IPS-15b (cell line): Measurements from ENCODE around the gene HDAC1.

Experiments used
- H3K27me3 ChIP-seq: one replicate; pipeline ENCODE4 v1.6.1; 2013; ENCODE audit warnings: low read length; ENCODE audit not compliant: control insufficient read depth, insufficient read depth
- H3K36me3 ChIP-seq: one replicate; pipeline ENCODE4 v1.6.1; 2013; ENCODE audit warnings: low read length; ENCODE audit not compliant: control insufficient read depth, insufficient read depth
- H3K4me1 ChIP-seq: one replicate; pipeline ENCODE4 v1.6.1; 2013; ENCODE audit warnings: mild to moderate bottlenecking, low read length; ENCODE audit not compliant: control insufficient read depth, insufficient read depth
- H3K4me3 ChIP-seq: one replicate; pipeline ENCODE4 v1.5.1; 2013; ENCODE audit warnings: low read depth, low read length
- H3K9ac ChIP-seq: one replicate; pipeline ENCODE4 v1.6.1; 2013; ENCODE audit warnings: low read depth, mild to moderate bottlenecking, low read length
- H3K9me3 ChIP-seq: one replicate; pipeline ENCODE4 v1.6.1; 2013; ENCODE audit warnings: mild to moderate bottlenecking, low read length; ENCODE audit not compliant: control insufficient read depth, insufficient read depth

The HDAC1 gene

DNA sequence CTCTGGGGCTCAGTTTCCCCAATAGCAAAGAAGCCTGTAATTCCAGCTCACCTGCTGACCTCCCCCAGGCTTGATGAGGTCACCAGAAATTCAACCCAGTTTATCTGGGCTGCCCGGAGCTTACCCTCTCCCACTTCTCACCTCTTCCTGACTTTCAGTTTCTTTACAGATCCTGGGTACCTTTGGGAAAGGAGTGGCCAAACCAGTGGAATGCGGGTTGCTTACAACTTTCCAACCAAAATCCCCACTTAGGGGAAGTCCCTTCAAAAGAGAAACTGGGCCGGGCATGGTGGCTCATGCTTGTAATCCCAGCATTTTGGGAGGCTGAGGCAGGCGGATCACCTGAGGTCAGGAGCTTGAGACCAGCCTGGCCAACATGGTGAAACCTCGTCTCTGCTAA lies 50.1 kb downstream of the HDAC1 start:
- no peak overlapping the region for H3K4me3 ChIP-seq
- H3K27me3 ChIP-seq = peaks cover 5% of the 10 kb centered on the region
- H3K9ac ChIP-seq = no peak overlapping the region
- H3K9me3 ChIP-seq = no peaks in the 10 kb centered on the region
- H3K36me3 ChIP-seq = no peaks in the 10 kb centered on the region
- peaks cover 8% of the 10 kb centered on the region for H3K4me1 ChIP-seq

DNA sequence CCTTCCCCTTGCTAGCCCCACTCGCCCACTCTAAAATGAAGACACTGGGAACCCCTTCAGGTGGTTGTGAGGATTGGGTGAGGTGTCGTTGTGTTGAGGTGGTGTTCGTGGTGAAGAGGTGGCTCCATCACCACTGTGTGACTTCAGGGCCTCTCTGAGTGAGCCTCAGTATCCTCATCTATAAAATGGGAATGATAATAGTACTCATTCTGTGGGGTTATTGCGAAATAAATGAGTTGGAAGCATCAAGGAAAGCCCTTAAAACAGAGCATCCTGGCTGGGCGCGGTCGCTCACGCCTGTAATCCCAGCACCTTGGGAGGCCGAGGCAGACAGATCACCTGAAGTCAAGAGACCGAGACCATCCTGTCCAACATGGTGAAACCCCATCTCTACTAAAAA lies 50.8 kb downstream of the HDAC1 start:
- Histone ChIP-seq H3K27me3 (peaks cover 5% of the 10 kb centered on the region), H3K36me3 (no peaks in the 10 kb centered on the region), H3K9me3 (no peaks in the 10 kb centered on the region), H3K4me3 (no peak overlapping the region), H3K4me1 (peaks cover 7% of the 10 kb centered on the region), H3K9ac (no peak overlapping the region)

DNA sequence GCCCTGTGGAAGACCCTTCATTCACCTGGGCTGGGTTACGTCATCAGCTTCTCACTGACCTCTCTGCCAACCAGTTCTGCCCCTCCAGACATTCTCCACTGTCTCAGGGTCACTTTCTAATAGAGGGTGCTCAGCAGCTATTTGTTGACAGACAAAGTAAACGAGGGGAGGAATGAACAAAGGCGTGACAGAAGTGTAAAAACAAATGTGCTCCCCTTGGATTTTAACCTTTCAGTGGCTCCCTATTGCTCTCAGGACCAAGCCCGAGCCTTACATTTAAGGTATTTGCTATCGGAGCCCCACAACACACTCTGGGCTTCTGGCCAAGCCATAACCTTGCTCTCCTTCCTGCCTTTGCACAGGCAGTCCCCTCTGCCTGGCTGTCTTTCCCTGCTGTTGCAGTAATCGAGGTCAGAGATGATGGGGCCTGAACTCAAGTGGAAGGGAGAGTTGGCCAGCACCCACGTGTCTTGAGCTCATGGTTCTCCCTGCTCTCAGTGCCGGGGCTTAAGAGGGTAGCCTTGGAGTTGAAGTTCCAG lies 53.5 kb downstream of the HDAC1 start:
- peaks cover 16% of the 10 kb centered on the region for H3K27me3 ChIP-seq
- H3K4me3 ChIP-seq = no peak overlapping the region
- peaks cover under 1% of the 10 kb centered on the region for H3K9me3 ChIP-seq
- H3K36me3 ChIP-seq = no peaks in the 10 kb centered on the region
- H3K4me1 ChIP-seq = peaks cover 2% of the 10 kb centered on the region
- H3K9ac ChIP-seq = no peak overlapping the region

DNA sequence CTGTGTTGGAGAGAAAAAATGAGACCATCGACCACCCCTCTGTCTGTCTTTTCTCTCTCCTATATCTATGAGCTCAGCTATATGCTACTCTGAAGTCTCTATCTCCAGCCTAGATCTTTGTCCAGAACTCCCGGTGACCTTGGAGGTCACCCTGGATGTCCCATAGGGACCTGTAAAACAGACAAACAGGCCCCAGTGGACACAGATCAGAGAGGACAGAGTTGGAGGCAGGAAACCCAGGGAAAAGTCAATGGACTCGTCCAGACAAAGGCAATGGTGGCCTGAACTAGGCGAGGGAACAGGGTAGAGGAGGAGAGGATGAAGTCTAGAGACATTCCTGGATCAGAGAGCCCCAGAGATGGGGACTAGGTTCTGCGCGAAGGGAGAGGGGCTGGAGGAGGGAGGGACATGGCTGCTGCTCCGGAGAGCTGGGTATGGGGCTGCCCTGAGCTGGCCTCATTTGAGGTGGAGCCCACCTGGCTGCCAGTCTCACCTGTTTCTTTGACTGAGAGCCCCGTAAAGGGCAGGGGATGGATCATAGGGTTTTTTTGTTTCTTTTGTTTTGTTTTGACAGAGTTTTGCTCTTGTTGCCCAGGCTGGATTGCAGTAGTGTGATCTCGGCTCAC lies 54.8 kb downstream of the HDAC1 start:
- no peak overlapping the region for H3K4me3 ChIP-seq
- H3K27me3 ChIP-seq = peaks cover 20% of the 10 kb centered on the region
- no peaks in the 10 kb centered on the region for H3K4me1 ChIP-seq
- H3K36me3 ChIP-seq = no peaks in the 10 kb centered on the region
- peaks cover 5% of the 10 kb centered on the region for H3K9me3 ChIP-seq
- no peak overlapping the region for H3K9ac ChIP-seq

DNA sequence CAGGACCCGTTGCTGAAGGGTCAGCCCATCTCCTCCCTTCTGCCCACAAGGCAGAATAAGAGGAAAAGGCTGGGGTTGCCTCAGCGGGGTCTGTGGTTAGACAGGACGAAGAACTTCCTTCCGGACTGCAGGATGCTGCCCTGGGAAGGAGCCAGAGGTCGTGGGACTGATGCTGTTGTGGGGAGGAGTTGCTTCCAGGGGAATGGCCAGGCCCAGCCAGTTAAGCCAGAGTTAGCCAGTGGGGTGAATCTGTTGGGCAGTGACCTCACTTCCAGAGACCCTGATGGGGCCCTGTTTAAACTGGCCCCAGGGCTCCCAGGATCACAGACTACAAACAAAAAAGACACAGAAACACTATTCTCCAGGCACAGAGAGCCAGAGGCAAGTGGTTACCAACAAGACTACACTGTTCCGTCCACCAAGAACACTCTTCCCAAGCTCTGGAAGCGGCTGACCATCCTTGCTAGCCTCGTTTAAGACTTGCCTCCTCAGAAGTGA lies 57.4 kb downstream of the HDAC1 start:
- H3K36me3 ChIP-seq = no peaks in the 10 kb centered on the region
- peaks cover 8% of the 10 kb centered on the region for H3K4me1 ChIP-seq
- peaks cover 5% of the 10 kb centered on the region for H3K9me3 ChIP-seq
- peaks cover 20% of the 10 kb centered on the region for H3K27me3 ChIP-seq
- H3K4me3 ChIP-seq = no peak overlapping the region
- H3K9ac ChIP-seq = no peak overlapping the region

DNA sequence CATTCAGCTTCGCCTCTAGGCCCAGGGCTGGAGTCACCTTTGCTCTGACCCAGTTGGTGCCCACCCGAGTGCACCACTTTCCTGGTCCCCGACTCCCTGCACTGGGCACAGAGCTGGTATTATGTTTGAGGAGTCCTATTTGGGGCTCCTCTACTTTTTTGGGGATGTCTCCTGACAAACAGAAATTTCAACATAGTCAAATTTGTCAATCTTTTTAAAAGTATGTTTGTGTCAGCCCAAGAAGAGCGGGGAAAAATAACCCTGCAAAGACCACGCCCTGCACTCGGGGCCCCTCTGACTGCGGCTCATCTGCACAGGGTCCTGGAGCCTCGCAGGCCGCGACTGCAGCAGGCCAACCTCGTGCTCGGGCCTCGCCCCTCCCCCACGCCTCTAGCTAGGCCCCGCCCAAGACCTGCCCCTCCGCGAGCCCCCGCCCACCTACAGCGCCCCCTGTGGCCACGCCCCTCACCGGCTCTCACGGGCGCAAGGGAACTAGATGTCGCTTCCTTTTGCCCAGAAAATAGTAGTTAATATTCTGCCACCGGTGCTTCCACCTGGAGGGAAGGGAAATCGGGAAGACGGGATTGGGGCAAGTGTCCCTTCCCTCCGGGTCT lies 59.0 kb downstream of the HDAC1 start:
- Histone ChIP-seq H3K4me1 (peaks cover 8% of the 10 kb centered on the region), H3K9me3 (peaks cover 5% of the 10 kb centered on the region), H3K4me3 (peak overlapping the region; percentile 79), H3K36me3 (no peaks in the 10 kb centered on the region), H3K27me3 (peaks cover 15% of the 10 kb centered on the region), H3K9ac (peak overlapping the region; percentile 65)

DNA sequence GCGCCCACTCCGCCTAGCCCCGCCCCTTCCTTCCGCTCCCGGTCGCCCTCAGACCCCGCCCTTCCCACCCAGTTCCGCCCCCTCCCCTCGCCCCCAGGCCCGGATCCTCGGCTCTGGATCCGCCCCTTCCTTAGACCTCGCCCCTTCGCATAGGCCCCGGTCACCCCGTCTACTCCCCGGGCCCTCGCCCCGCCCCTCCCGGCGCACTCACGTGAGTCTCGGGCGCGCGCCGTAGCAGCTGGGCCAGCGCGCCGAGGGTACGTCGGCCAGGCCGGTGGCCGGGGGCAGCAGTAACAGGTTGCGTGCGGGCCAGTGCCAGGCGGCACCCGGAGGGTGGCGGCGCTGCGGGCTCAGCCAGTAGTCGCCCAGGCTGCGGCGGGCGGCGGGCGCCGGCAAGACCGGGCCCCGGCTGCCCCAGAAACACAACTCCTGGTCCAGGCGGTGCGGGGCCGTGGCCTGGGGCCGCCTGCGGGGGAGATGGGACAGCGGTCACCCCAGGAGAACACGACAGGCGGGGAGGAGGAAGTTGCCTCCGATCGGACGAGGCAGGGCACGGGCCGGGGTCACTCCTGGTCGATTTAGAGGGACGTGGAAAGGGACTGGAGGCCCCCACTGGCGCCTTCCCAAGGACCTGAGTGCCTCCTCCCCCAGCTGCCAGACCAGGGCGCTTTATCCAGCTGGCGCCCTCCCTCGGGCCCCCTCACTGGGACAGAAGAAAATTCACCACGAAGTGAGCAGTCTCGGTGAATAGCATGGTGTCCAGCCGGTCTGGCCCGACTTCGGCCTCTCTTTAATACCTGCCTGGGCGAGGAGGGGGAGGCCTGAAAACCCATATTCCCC lies 59.7 kb downstream of the HDAC1 start:
- Histone ChIP-seq H3K4me1 (peaks cover 8% of the 10 kb centered on the region), H3K9ac (peak overlapping the region; percentile 73), H3K4me3 (peak overlapping the region; percentile 79), H3K27me3 (peaks cover 15% of the 10 kb centered on the region), H3K9me3 (peaks cover 5% of the 10 kb centered on the region), H3K36me3 (no peaks in the 10 kb centered on the region)

DNA sequence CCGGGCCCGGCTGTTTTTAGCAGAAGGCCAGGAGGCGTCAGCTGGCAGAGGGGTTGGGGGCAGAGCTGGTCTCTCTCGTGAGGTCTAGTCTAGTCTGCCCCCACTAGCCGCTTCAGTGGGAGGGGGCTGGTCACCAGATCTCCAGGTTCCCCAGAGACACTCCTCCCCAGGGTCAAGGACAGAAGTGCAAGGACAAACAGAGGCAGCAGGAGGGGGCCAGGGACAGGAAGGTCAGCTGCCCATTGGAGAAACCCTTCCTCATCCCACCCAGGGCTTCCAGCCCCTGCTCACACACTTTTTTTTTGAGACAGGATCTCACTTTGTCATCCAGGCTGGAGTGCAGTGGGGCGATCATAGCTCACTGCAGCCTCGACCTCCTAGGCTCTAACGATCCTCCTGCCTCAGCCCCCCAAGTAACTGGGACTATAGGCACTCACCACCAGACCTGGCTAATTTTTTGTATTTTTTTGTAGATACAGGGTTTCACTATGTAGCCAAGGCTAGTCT lies 60.4 kb downstream of the HDAC1 start:
- Histone ChIP-seq H3K4me3 (peak overlapping the region; percentile 70), H3K9ac (peak overlapping the region; percentile 73), H3K4me1 (peaks cover 8% of the 10 kb centered on the region), H3K36me3 (no peaks in the 10 kb centered on the region), H3K27me3 (peaks cover 15% of the 10 kb centered on the region), H3K9me3 (peaks cover 5% of the 10 kb centered on the region)

DNA sequence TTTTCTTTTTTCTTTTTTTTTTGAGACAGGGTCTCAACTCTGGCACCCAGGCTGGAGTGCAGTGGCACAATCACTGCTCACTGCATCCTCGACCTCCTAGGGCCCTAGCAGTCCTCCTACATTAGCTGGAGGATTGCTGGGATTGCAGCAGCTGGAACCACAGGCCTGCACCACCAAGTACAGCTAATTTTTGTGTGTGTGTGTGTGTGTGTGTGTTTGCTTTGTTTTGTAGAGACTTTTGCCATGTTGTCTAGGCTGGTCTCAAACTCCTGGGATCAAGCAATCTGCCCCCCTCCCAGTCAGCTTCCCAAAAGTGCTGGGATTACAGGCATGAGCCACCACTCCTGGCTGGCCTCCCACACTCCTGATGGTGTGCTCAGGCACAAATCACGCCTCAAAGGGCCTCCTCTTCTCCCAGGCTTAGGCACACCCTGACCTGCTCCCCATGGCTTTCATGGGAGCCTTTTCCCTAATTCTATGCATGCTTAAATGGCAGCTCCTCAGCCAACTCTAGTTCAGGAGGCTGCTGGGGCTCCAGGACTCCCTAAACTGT lies 61.0 kb downstream of the HDAC1 start:
- Histone ChIP-seq H3K4me1 (peaks cover 8% of the 10 kb centered on the region), H3K9ac (no peak overlapping the region), H3K36me3 (no peaks in the 10 kb centered on the region), H3K9me3 (peaks cover 5% of the 10 kb centered on the region), H3K27me3 (peaks cover 15% of the 10 kb centered on the region), H3K4me3 (no peak overlapping the region)

DNA sequence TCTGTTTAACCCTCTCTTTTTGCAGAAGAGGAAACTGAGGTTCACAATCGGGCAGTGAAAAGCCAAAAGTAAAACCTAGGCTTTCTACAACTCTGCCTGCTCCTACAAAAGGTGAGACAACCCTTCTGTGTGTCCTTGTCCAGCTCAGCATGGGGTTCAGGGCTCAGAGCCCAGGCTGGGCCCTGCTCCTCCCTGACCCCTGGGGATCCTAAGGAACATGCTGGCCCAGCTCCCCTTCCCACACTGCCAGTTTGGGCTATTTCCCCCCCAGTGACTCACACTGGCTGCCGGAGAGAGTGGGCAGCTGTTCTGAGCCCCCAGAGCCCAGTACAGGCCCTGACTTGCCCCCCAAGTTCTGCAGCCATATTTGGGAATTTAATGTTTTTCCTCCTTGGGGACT lies 61.5 kb downstream of the HDAC1 start:
- peaks cover 20% of the 10 kb centered on the region for H3K27me3 ChIP-seq
- H3K4me3 ChIP-seq = no peak overlapping the region
- peaks cover 8% of the 10 kb centered on the region for H3K4me1 ChIP-seq
- no peaks in the 10 kb centered on the region for H3K36me3 ChIP-seq
- H3K9ac ChIP-seq = peak overlapping the region; percentile 32
- peaks cover 5% of the 10 kb centered on the region for H3K9me3 ChIP-seq

DNA sequence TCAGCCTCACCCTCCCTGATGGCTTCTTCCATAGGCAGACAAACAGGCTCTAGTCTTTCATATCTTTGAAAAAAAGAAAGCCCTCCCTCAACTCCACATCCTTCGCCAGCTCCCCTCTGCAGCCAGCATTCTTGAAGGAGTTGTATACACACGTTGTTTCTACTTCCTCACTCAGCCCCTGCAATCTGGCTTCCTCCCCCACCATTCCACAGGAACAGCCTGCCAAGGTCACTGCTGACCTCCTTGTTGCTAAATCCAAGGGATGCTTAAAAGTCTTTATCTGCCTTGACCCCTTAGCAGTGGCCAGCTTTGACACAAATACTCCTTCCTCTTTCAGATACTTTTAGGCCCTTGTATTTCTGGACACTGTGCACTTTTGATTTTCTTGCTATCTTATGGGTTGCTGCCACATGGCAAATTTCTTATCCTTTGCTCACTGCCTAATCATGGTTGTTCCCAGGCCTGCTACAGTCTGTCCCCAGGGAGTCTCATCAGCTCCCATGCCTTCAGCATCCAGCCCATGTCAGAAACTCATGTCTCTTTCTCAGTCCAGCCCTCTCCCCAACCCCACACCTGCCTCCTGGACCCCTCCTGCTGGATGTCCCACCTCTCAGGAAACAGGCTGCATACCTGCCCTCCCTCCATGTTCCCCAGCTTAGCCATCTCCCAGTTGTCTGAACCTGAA lies 62.1 kb downstream of the HDAC1 start:
- Histone ChIP-seq H3K27me3 (peaks cover 22% of the 10 kb centered on the region), H3K4me3 (no peak overlapping the region), H3K9me3 (peaks cover 5% of the 10 kb centered on the region), H3K9ac (peak overlapping the region; percentile 32), H3K4me1 (peaks cover 8% of the 10 kb centered on the region), H3K36me3 (no peaks in the 10 kb centered on the region)
